ENCODE results near the gene CEP85.

DNA sequence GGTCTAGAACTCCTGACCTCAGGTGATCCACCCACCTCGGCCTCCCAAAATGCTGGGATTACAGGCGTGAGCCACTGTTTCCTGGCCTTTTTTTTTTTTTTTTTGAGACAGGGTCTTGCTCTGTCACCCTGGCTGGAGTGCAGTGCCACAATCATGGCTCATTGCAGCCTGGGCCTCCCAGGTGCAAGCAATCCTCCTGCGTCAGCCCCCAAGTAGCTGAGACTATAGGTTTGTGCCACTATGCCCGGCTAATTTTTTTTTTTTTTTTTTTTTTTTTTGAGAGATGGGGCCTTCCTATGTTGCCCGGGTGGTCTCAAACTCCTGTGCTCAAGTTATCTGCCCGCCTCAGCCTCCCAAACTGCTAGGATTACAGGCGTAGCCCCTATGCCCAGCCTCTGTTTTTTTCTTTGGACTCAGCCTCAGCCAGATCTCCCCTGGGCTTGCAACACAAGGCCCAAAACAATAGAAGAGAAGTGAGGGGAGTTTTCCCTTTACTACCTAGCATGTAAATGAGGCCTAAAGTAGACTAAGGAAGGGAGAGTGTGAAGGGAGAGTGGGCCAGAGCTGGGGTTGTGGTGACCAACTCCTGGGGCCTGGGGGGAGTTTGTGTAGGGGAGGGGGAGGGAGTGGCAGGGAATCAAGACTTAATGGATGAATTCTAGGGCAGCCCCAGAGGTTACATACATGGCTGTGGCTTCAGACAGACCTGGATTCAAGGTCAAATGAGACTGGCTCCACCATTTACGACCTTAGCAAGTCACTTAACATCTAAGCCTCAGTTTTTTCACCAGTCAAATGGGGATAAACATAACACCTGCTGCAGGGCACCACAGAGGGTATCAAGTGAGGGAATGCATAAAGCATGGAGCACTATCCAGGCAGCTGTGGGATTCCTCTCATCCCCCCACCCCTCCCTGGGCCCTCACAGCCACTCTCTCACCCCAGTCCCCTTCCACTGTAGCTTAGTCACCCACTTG is 82.2 kb downstream of the CEP85 start:
- TF ChIP-seq, protein P1, sequence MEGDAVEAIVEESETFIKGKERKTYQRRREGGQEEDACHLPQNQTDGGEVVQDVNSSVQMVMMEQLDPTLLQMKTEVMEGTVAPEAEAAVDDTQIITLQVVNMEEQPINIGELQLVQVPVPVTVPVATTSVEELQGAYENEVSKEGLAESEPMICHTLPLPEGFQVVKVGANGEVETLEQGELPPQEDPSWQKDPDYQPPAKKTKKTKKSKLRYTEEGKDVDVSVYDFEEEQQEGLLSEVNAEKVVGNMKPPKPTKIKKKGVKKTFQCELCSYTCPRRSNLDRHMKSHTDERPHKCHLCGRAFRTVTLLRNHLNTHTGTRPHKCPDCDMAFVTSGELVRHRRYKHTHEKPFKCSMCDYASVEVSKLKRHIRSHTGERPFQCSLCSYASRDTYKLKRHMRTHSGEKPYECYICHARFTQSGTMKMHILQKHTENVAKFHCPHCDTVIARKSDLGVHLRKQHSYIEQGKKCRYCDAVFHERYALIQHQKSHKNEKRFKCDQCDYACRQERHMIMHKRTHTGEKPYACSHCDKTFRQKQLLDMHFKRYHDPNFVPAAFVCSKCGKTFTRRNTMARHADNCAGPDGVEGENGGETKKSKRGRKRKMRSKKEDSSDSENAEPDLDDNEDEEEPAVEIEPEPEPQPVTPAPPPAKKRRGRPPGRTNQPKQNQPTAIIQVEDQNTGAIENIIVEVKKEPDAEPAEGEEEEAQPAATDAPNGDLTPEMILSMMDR (conservative IDR thresholded peaks at IDR 0.05 in 1 of 2, IDR thresholded peaks at IDR 0.05 in 1 of 2; ENCODE audit: extremely low read depth in 1 of 2, insufficient read depth in 1 of 2, low read depth in 1 of 2, low read length in 2 of 2), result no peak
- no peak for TF ChIP-seq EZH2 (IDR thresholded peaks at IDR 0.05; ENCODE audit: borderline replicate concordance, low read length)

All from mammary epithelial cell (primary cell).